Globus pallidus (tissue), 1 donor: ENCODE measurements around the gene COA8.
"Not testable (repeated sequence)": the region's sequence is repeated elsewhere in the genome, so short reads cannot be mapped to it uniquely, and the experiment has no call there.

ENCODE experiments used
- DNase-seq: peaks from one replicate; pipeline ENCODE4 v3.0.0-alpha.2; 2015; ENCODE audit warnings: low spot score

Gene COA8

DNA sequence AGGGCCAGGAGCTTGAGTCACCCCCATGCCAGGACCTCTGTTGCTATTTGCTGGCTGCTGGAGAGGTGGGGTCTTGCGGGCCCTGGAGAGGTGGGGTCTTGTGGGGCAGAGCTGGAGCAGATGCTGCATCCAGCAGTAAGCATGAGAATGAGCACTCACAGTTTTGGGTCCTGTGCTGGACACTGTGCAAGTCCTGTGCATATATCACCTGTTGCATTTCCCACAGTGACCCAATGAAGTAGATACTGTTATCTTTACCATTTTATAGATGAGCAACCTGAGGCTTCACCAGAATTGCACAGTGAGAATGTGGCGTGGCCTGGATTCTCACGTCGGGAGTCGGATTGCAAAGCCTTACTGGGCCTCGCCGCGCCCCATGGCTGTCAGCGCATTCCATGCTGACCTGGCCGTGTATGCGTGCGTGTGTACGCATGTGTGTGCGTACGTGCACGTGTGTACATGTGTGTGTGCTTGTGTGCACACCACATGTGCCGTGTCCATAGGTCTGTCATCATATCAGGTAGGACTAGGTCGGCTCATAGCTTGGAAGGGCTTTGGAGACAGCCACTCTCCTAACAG, 12.0 kb downstream of the COA8 start:
- no peak for DNase-seq

DNA sequence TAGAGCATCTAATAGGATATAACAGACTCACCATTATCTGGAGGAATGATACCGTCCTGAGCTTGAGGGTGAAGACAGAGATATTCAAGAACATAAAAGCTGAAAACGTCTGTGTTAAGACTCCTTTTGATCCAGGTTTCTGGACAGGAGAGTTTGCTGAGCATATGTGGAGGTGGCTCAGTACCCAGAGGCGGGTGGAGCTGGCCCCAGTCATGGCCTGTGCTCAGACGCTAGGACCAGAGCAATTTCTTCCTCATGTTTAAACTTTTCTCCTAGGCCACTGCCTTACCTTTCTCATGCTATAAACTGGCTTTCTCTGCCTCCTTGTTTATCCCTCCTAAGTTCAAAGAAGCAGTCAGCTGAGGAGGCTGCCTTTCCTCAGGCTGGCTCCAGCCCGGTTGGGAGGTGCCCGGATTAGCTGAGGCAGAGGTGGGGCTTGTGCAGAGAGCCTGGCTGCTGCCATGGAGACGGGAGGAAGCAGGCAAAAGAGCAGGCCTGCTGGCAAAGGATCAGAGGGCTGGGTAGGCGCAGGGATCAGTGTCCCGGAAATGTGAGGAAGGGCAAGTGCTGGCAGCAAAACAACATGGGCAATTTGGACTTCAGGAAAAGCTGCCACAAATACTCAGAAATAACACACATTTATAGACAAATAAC, 13.7 kb downstream of the COA8 start:
- DNase-seq, result peak; percentile 54

DNA sequence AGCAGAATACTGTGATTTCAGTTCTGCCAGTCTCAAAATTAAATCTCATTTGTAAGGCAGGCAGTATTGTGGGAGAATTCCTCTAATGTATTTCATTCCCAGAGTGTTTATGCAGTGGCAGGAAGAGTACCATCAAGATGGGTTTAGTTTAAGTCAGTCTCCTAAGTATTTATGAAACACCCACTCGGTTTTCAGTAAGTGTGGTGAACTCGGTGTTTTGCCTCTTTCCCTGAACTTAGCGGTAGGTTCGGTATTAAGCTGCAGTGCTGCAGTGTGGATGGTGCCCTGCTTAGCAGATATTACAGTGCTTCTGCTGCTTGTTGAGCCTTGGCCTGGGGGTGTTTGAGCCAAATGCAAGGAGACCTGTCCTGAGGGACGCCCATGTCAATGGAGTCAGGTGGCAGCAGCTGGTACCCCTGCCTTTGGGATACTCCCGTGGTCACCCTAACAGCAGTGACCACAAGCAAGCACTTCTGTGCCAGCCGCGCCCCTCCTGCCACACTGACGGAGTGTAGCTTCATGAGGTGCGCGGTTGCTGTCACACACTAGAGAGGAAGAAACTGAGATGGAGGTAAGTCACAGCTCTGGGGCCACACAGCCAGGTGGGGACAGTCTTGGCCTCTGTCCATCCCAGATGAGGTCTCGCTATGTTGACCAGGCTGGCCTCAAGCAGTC, 15.8 kb downstream of the COA8 start:
- DNase-seq, result no peak

DNA sequence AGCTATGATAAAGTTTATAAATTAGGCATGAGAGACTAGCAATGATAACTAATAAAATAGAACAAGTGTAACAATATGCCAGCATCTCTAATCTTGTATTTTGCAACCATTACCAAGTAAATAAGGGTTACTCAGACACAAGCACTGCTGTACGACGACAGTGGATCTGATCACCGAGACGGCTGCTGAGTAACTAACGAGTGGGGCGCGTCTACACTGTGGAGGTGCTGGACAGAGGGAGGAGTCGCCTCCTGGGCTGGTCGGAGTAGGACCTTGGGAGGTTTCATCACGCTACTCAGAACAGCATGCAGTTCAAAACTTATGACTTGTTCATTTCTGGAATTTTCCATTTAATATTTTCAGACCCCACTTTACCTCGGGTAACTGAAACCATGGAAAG, 18.4 kb downstream of the COA8 start:
- no peak for DNase-seq

DNA sequence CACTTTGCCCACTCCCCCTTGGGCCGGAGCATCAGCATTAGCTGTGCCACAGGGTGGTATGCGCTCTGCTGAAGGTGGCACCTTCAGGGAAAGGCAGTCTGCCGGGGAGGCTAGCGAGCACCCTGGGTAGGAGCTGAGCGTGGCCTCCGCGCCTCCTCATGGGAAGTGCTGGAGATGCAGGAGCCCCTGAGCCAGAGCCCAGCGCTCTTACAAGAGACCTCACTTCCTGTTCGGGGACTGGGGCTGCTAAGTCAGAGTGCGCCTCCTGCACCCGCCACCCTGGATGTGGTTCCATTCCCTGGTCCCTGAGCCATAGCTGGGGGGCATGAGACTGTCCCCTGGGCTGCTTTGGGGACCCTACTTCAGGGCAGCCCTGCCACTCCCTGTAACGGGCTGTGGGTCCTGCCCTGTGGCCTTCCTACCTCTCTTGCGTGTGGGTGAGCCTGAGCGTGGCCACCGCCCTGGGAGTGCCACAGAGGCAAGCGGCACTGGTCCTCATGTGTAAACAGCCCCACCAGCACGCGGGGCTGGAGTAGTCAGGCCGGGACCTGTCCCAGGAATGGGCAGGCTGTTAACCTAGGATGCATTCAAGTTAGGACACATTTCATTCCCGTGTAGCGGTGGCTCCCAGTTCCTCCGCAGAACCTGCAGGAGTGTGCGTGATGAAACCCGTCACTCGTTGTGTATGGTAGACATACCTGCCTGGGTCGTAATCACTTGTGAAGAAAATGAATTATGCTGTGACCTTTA, 19.4 kb downstream of the COA8 start:
- DNase-seq, result no peak

DNA sequence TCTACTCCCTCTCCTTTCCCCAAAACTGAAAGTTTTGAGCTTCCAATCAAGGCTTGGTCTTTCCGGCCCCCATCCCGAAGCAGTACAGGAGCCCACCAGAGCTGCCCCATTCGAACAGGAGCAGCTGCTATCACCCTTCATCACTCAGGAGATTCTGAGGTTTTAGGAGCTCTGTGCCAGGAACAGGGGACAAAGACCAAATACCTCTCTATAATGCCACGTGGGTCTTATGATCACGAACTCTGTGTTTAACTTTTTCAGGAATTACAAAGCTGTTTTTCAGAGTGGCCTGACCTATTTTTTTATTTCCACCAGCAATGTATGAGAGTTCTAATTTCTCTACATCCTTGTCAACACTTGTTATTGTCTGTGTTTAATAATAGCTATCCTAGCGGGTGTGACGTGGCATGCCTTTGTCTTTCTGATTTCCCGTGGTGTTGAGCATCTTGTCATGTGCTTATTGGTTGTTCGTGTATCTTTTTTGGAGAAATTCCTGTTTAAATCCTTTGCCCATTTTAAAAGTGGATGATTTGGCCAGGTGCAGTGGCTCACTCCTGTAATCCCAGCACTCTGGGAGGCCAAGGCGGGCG, 21.7 kb downstream of the COA8 start:
- no peak for DNase-seq

DNA sequence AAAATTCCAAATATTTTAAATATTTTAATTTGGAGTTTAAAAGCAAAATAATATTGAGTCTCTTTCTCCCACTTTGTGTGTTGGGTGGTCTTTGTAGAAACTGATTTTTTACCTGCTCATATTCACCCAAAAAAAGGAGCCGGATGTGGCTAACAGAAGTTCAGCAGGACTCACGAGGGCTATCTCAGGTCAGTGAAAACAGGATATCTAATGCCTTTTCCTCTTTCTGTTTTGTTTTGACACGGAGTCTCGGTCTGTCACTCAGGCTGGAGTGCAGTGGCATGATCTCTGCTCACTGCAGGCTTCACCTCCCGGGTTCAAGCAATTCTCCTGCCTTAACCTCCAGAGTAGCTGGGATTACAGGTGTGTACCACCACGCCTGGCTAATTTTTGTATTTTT, 30.8 kb downstream of the COA8 start:
- DNase-seq, result peak; percentile 30

DNA sequence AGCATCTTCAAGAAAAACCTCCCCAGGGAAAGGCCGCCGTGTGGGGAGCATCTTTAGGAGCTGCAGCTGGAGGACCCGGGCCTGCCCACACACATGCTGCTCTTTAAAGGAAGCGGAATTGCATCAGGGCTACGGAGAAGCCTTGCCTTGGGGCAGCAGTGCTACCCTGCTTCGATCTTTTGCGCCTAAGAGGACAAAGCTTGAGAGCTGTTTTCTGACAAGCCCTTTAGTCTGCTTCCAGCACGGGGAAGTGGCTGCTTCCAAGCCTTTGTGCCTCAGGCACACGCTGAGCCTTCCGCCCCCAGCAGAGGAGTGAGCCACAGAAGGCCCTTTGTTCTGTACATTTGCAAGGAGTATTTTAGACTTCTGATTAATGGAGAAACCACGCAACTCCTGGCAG, 31.5 kb downstream of the COA8 start:
- peak; percentile 87 for DNase-seq

DNA sequence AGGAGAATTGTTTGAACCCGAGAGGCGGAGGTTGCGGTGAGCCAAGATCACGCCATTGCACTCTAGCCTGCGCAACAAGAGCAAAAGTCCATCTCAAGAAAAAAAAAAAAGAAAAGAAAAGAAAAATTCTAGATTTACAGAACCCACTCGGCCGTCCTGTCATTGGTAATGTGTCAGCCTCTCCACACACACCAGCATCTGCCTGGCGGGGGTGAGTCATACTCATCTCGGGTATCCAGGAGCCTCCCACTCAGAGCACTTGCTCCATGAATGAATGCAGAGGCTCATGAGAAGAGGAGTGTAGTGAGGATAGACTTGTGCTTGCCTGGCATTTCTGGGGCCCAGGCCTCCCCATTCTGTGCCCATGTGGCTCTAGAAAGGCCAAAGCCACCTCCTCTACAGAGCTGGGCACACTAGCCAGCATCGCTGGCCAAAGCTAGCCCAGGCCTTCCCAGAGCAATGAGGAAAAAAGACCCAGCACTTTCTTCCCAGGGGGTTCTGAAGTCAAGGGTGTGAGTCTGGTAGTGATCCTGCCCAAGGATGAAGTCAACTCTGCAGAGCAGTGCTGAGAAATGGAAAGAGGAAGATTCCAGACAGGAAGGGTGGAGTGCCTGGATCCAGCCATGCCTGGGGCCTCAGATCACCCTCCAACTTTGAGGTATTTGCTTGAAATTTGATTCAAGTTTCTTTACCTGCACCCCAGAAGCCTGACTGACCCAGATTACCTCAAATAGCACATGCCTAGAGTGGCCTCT, 35.0 kb downstream of the COA8 start:
- no peak for DNase-seq

DNA sequence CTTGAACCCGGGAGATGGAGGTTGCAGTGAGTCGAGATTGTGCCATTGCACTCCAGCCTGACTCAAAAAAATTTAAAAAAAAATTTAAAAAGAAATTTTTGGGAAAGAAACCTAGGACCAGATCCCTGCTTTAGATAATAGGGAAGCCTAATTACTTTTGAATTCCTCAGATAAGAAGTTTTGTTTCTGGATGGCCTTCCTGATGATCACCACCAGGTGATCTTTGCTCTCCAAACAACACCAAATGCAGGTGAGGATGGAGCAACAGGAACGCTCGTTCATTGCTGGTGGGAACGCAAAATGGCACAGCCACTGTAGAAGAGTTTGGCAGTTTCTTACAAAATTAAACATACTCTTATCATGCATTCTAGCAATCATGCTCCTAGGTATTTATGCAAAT, 37.7 kb downstream of the COA8 start:
- no peak for DNase-seq

DNA sequence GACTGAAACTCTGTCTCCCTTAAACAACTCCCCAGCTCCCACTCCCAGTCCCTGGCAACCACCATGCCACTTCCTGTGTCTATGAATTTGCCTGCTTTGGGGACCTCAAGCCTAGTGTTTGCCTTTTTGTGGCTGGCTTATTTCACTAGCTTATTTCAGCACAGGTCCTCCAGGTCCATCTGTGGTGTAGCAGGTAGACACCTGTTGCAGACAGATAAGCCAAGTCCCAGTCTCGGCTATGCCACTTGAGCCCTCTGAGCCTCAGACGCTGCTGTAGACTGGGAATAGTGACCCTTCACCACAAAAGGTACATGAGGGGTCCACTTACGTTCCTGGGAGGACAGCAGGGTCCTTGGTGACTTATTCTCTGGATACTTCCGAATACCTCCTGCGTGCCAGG, 41.9 kb downstream of the COA8 start:
- DNase-seq, result no peak

DNA sequence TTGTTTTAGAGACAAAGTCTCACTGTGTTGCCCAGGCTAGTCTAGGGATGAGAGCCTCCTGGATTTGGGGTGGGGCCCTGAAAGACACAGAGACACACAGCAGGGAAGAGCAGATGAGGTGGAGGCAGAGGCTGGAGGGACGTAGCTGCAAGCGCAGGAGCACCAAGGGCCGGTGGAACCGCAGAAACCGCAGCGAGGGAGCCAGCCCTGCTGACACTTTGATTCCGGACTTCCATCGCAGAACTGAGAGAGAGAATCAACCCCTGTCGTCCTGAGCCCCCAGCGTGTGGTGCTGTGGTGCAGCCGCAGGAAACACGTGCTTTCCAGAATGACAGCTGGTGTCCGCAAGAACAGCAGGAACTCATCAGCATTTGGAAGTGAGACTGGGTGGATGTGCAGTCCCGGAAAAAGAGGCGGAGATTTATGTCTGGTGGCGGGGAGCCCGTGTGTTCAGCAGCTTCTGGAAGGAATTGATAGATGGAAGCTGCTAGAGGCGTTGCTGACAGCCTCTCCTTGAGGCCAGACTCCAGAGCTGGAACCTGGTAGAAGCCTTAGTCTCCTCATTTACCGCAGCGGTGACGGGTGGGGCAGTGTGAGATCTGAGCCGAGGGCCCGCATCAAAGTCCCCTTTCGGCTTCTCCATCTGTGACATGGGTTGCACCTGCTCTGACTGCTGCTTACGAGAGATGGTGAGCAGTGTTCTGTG, 44.4 kb downstream of the COA8 start:
- peak; percentile 82 for DNase-seq

DNA sequence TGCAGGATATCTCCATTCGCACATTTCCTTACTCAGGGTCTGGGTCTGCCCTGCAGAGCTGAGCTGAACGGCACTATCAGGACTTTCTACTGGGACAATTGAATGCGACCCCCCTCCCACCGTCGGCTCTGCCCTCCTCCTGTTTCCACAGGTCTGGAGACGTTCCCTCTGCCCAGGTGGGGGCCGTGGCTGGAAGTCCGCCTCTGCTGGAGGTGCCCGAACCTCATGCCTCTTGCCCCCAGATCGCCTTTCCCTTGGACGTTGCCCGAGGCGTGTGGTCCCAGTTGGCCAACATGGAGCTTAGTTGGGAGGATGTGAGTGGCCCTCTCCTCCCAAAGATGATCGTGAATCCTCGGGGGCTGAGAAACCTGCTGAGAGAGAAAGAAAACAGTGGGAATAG, 45.1 kb downstream of the COA8 start:
- no peak for DNase-seq

DNA sequence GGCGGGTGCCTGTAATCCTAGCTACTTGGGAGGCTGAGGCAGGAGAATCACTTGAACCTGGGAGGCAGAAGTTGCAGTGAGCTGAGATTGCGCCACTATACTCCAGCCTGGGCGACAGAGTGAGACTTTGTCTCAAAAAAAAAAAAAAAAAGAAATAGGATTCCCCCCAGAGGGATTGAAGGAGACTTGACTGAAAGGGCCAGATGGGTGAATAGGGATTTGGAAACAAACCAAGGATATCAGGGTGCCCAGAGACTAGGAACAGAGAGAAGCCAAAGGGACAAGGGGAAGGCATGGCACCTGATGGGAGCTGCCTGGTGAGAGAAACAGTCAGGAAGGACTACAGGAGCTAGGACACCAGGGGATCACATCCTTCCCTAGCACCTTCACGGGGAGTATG, 46.3 kb downstream of the COA8 start:
- not testable (repeated sequence) for DNase-seq

DNA sequence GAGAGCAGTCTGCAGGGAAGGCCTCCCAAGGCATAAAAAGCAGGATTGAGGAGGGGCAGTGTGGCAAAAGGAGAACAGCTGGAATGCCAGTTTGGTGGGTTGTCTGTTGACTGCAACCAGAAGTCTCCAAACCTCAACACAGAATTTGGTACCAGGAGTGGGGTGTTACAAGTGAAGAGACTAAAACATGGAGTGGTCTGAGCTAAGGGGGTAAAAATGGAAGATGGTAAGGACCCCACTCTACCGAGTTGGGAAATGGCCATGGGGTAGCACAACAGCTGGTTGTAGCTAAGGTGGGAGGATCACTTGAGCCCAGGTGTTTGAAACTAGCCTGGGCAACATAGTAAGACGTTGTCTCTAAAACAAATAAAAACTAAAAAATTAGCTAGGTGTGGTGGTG, 48.5 kb downstream of the COA8 start:
- DNase-seq, result no peak

DNA sequence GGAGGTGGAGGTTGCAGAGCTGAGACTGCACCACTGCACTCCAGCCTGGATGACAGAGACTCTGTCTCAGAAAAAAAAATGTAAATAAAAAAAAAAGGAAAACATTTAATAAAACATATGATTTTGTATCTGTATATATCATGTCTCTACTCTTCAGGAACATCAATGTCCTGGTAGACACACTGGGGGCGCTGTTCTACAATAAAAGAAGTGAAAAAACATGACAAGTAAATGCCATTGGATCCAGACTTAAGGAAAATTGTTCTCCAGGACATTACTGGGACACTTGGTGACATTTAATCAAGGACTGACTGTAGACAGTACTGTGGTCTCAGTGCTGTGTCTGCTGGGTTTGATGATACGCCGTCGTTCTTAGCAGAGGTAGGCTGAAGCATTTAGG, 50.8 kb downstream of the COA8 start:
- DNase-seq, result no peak

DNA sequence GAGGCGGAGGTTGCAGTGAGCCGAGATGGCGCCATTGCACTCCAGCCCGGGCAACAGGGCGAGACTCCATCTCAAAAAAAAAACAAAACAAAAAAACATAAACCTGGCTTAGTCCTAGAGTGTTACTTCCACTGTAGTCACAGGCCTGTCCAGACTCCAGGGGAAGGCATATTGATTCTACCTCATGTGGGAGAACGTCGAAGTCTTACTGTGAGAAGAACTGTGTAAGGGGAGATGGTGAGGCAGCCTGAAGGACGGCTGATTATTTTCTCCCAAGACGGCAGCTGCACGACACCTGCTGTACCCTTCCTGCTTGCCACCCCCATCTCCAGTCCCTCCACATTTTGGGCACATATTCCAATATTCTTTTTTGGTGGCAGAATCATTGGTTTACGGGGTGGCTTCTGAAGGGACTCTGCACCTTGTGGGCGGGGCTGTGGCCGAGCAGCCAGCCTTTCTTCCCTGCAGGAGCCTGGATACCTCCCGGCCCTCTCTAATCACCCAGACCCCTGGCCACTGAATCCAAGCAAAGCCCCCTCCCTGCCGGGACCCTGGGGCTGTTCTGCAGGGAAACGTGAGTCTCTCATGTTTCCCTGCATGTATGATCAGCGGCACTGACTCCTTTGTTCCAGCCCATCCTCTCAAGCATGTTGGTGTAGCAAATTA, 54.0 kb downstream of the COA8 start:
- no peak for DNase-seq

DNA sequence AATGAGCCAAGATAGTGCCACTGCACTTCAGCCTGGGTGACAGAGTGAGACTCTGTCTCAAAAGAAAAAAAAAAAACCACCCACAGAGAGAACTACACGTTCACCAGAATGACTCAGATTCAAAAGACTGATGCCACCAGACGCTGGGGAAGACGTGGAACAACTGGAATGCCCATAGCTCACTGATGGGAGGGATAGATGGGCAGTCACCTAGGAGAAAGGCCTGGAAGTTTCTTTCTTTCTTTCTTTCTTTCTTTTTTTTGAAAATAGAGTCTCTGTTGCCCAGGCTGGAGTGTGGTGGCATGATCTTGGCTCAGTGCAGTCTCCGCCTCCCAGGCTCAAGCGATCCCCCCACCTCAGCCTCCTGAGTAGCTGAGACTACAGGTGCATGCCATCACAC, 56.3 kb downstream of the COA8 start:
- no peak for DNase-seq

DNA sequence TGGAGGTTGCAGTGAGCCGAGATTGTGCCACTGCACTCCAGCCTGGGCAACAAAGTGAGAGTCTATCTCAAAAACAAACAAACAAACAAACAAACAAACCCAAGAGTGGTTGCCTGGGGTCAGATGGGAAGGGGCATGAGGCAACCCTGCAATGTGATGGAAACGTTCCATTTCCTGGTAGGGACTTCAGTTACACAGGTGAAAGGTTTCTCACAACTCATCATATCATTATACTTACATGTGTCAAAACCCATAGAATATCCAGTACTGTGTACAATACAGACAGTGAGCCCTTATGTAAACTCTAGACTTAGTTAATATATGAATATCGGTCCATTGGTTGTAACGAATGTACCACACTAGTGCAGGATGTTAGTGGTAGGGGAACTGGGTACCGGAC, 59.1 kb downstream of the COA8 start:
- no peak for DNase-seq

DNA sequence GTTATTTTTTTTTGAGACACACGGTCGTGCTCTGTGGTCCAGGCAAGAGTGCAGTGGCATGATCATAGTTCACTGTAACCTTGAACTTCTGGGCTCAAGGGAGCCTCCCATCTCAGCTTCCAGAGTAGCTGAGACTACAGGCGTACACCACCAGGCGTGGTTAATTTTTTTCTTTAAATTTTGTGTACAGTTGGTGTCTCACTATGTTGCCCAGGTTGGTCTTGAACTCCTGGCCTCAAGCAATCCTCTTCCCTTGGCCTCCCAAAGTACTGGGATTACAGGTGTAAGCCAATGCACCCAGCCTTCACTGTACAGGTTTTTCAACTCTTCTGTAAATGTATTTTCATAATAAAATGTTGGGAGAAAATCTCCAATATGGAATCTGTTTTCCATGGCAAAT, 60.5 kb downstream of the COA8 start:
- no peak for DNase-seq
